PC-3 (cell line): ENCODE data around the gene TNKS1BP1. TPM values are rescaled to one million over a fixed set of nuclear protein-coding genes. Genes with fewer than 3 reads are reported as not detected.
"Not testable (repeated sequence)": the region's sequence is repeated elsewhere in the genome, so short reads cannot be mapped to it uniquely, and the experiment has no call there.

Experiments
- ATAC-seq: fragments of 200-7000 bp; cut with Tn5 transposase; 2 replicates; pipeline ENCODE4 v1.9.1; 2020; ENCODE audit warnings: mild to moderate bottlenecking, moderate library complexity
- BruUV-seq: library from RNA; stranded (reverse); fragments of 400-500 nt; replicated peaks from 2 replicates; lab custom pipeline; 2021; lab: Mats Ljungman, UMichigan
- CTCF ChIA-PET: fragments of 300-600 bp; sonication (Branson Sonifier 250); formaldehyde crosslinking; loops from one replicate; lab custom pipeline; 2022; ENCODE audit warnings: antibody characterized with exemption; lab: Charles Lee
- POLR2A ChIA-PET: fragments of 300-600 bp; sonication (Branson Sonifier 250); formaldehyde crosslinking; loops from one replicate; lab custom pipeline; 2022; ENCODE audit warnings: antibody characterized with exemption; ENCODE audit not compliant: unreplicated experiment; lab: Charles Lee
- DNase-seq: peaks from one replicate; pipeline ENCODE4 v3.0.0-alpha.2; 2015
- H2AFZ ChIP-seq: fragments of 300-600 bp; sonication (generic); 2 replicates; pipeline ENCODE4 v1.6.0; 2016; ENCODE audit warnings: antibody characterized with exemption, low read length
- H3F3A ChIP-seq: fragments of 300-600 bp; sonication (generic); one replicate; pipeline ENCODE4 v1.6.0; 2017; ENCODE audit warnings: antibody characterized with exemption, low read length, control low read depth, mild to moderate bottlenecking; ENCODE audit not compliant: unreplicated experiment
- H3K27ac ChIP-seq: fragments of 300-600 bp; sonication (generic); 2 replicates; pipeline ENCODE4 v1.5.1; 2016; ENCODE audit warnings: mild to moderate bottlenecking, low read length
- H3K27me3 ChIP-seq: fragments of 300-600 bp; sonication (generic); 2 replicates; pipeline ENCODE4 v1.6.1; 2016; ENCODE audit warnings: low read length, mixed read lengths
- H3K36me3 ChIP-seq: fragments of 300-600 bp; sonication (generic); 2 replicates; pipeline ENCODE4 v1.6.1; 2016; ENCODE audit warnings: low read depth, mixed run types, low read length, mixed read lengths
- H3K4me1 ChIP-seq: fragments of 300-600 bp; sonication (generic); 2 replicates; pipeline ENCODE4 v1.5.1; 2016; ENCODE audit warnings: low read length; ENCODE audit not compliant: insufficient read depth
- H3K4me2 ChIP-seq: fragments of 300-600 bp; sonication (generic); 2 replicates; pipeline ENCODE4 v1.6.0; 2016; ENCODE audit warnings: low read length
- H3K4me3 ChIP-seq: fragments of 300-600 bp; sonication (generic); 2 replicates; pipeline ENCODE4 v1.5.1; 2016; ENCODE audit warnings: mild to moderate bottlenecking, low read length, mixed read lengths
- H3K79me2 ChIP-seq: fragments of 300-600 bp; sonication (generic); 2 replicates; pipeline ENCODE4 v1.6.1; 2017; ENCODE audit warnings: low read length, mixed read lengths
- H3K9ac ChIP-seq: fragments of 300-600 bp; sonication (generic); 2 replicates; pipeline ENCODE4 v1.6.0; 2016; ENCODE audit warnings: mild to moderate bottlenecking, low read length
- H3K9me2 ChIP-seq: fragments of 300-600 bp; sonication (generic); replicated peaks from 2 replicates; pipeline ENCODE4 v1.6.1; 2016; ENCODE audit warnings: mixed run types, low read length, mixed read lengths
- H3K9me3 ChIP-seq: fragments of 300-600 bp; sonication (generic); 2 replicates; pipeline ENCODE4 v1.6.1; 2016; ENCODE audit warnings: low read length, mixed read lengths
- H4K20me1 ChIP-seq: fragments of 300-600 bp; sonication (generic); 2 replicates; pipeline ENCODE4 v1.6.1; 2016; ENCODE audit warnings: low read length, mixed read lengths
- EZH2 ChIP-seq: fragments of 300-600 bp; sonication (generic); IDR thresholded peaks from one replicate; pipeline ENCODE4 v1.6.1; 2017; ENCODE audit warnings: antibody characterized with exemption, mild to moderate bottlenecking, low read length; ENCODE audit not compliant: unreplicated experiment
- EZH2phosphoT487 ChIP-seq: fragments of 300-600 bp; sonication (generic); IDR thresholded peaks from 2 replicates; pipeline ENCODE4 v1.6.1; 2018; ENCODE audit warnings: mild to moderate bottlenecking, antibody characterized with exemption, low read length, borderline replicate concordance
- intact Hi-C: fragments of 100-400 bp; cut with micrococcal nuclease; formaldehyde crosslinking; loops from 2 replicates; pipeline ENCODE4 v1.9.0; 2023
- total RNA-seq: library from RNA; depleted of rRNA; stranded (reverse); fragments of >200 nt; gene quantifications from 2 replicates; pipeline ENCODE4 v1.2.3, GENCODE V29; 2014
- TF ChIP-seq, protein P1 (sequence below): fragments of 300-600 bp; sonication (generic); conservative IDR thresholded peaks from 2 replicates; pipeline ENCODE4 v1.5.1; 2017; ENCODE audit warnings: antibody characterized with exemption, low read depth, mild to moderate bottlenecking, low read length

Gene TNKS1BP1
- total RNA-seq, 1 experiment from 2014 or later = 89.6 TPM

DNA sequence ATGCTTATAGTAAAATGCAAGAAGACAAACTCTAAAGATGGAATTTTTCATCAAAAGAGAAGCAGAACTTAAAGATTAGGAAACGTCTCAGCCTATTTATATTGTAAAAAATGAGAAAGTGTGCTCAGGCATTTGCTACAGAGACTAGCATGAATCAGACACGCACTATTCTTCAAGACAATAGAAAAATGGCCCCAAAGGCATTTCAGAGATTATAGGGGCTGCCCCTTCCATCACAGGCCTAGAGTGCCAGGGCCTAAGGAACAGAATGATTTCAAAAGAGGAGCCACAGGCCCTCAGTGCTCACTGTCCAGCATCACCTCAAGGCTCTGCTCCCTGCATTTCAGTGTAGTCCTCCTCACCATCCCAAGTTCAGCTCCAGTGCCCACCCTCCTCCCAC, 27.5 kb downstream of the TNKS1BP1 start:
- no TSS peak for BruUV-seq
- ChIA-PET POLR2A (no interaction called here), CTCF (no interaction called here)
- Histone ChIP-seq H3K36me3 (peaks cover 55% of the 10 kb centered on the region), H3F3A (no peaks in the 10 kb centered on the region), H3K27ac (no peak overlapping the region), H4K20me1 (no peaks in the 10 kb centered on the region), H3K9me3 (no peaks in the 10 kb centered on the region), H3K27me3 (no peaks in the 10 kb centered on the region), H3K79me2 (no peaks in the 10 kb centered on the region), H3K4me3 (no peak overlapping the region), H3K4me1 (peaks cover 22% of the 10 kb centered on the region), H3K9ac (no peak overlapping the region), H3K9me2 (no peaks in the 10 kb centered on the region), H2AFZ (no peak overlapping the region), H3K4me2 (no peak overlapping the region)
- DNase-seq (no peak), ATAC-seq (no peak)
- intact Hi-C loops = no loop called here
- TF ChIP-seq EZH2phosphoT487 (no peak), EZH2 (no peak)
- TF ChIP-seq, protein P1, sequence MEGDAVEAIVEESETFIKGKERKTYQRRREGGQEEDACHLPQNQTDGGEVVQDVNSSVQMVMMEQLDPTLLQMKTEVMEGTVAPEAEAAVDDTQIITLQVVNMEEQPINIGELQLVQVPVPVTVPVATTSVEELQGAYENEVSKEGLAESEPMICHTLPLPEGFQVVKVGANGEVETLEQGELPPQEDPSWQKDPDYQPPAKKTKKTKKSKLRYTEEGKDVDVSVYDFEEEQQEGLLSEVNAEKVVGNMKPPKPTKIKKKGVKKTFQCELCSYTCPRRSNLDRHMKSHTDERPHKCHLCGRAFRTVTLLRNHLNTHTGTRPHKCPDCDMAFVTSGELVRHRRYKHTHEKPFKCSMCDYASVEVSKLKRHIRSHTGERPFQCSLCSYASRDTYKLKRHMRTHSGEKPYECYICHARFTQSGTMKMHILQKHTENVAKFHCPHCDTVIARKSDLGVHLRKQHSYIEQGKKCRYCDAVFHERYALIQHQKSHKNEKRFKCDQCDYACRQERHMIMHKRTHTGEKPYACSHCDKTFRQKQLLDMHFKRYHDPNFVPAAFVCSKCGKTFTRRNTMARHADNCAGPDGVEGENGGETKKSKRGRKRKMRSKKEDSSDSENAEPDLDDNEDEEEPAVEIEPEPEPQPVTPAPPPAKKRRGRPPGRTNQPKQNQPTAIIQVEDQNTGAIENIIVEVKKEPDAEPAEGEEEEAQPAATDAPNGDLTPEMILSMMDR = no peak

DNA sequence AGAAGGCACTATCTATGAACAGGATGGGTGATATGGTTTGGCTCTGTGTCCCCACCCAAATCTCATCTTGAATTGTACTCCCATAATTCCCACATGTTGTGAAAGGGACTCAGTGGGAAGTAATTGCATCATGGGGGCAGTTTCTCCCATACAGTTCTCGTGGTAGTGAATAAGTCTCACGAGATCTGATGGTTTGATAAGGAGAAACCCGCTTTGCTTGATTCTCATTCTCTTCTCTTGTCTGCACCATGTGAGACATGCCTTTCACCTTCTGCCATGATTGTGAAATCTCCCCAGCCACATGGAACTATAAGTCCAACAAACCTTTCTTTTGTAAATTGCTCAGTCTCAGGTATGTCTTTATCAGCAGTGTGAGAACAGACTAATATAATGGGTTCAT, 28.5 kb downstream of the TNKS1BP1 start:
- H4K20me1 ChIP-seq, H3K4me3 ChIP-seq, H3F3A ChIP-seq, H3K27ac ChIP-seq, H3K27me3 ChIP-seq, BruUV-seq, intact Hi-C loops, H3K9ac ChIP-seq, H3K9me3 ChIP-seq, CTCF ChIA-PET, H3K79me2 ChIP-seq, H3K4me2 ChIP-seq, H2AFZ ChIP-seq, POLR2A ChIA-PET, ATAC-seq, H3K9me2 ChIP-seq: not testable (repeated sequence)
- Histone ChIP-seq H3K4me1 (peaks cover 22% of the 10 kb centered on the region), H3K36me3 (peaks cover 45% of the 10 kb centered on the region)
- peak; percentile 40 for DNase-seq

DNA sequence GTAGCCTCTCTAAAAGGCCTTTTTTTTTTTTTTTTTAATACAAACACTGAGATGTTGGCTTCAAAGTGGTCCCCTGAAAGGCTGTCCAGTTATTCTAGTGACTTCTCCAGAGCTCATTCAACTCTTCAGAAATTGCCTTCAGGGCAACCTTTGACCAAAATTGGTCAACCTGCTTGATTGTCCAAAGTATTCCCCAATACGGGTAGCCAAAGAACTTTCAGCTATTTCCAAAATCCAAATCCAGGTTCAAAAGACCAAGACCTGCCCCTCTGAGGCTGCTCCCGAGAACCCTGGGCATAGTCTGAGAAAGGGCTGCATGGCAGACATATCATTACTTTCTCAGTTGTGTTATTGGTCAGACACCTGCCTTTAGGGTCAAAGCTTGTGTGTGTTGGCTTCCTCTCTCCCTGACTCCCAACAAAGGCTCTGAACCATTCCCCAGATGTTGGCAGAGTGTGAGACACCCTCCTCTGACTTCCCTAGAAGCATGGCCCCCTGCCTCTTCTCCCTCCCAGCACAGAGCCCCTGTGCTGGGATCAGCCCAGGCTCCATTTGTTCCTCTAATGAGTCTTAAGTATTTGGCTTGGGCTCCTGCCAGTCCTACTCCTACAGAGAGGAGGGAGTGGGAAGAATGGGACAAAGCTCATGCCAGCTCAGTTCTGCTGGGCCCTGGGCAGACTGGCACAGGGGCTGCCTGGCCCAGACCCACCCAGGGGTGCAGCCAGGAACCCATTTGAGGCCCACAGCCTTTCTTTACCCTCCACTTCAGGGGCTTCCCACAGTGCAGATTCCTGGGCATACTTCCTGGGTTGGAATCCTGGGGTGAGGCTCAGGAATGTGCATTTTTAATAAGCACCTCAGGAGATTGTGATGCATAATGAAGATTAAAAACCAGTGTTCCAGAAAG, 30.3 kb downstream of the TNKS1BP1 start:
- TF ChIP-seq, protein P1 = no peak
- Histone ChIP-seq H3K4me2 (no peak overlapping the region), H3K27me3 (no peaks in the 10 kb centered on the region), H3K4me1 (peaks cover 23% of the 10 kb centered on the region), H3K4me3 (no peak overlapping the region), H3K36me3 (peaks cover 27% of the 10 kb centered on the region), H3F3A (no peaks in the 10 kb centered on the region), H3K27ac (no peak overlapping the region), H3K9me3 (no peaks in the 10 kb centered on the region), H4K20me1 (no peaks in the 10 kb centered on the region), H3K9me2 (no peaks in the 10 kb centered on the region), H3K9ac (no peak overlapping the region), H3K79me2 (no peaks in the 10 kb centered on the region), H2AFZ (no peak overlapping the region)
- no TSS peak for BruUV-seq
- DNase-seq (peak; percentile 64), ATAC-seq (peak; percentile 73)
- ChIA-PET CTCF (no interaction called here), POLR2A (interaction anchor here (0.7 kb wide), 1 partner anchor 24 kb away, joined by 3 read pairs; no protein-coding TSS in a partner anchor)
- intact Hi-C loops = no loop called here
